Measurements from ENCODE around the gene MCF2L2.
"Not testable (repeated sequence)": the region's sequence is repeated elsewhere in the genome, so short reads cannot be mapped to it uniquely, and the experiment has no call there.

Gene MCF2L2

DNA sequence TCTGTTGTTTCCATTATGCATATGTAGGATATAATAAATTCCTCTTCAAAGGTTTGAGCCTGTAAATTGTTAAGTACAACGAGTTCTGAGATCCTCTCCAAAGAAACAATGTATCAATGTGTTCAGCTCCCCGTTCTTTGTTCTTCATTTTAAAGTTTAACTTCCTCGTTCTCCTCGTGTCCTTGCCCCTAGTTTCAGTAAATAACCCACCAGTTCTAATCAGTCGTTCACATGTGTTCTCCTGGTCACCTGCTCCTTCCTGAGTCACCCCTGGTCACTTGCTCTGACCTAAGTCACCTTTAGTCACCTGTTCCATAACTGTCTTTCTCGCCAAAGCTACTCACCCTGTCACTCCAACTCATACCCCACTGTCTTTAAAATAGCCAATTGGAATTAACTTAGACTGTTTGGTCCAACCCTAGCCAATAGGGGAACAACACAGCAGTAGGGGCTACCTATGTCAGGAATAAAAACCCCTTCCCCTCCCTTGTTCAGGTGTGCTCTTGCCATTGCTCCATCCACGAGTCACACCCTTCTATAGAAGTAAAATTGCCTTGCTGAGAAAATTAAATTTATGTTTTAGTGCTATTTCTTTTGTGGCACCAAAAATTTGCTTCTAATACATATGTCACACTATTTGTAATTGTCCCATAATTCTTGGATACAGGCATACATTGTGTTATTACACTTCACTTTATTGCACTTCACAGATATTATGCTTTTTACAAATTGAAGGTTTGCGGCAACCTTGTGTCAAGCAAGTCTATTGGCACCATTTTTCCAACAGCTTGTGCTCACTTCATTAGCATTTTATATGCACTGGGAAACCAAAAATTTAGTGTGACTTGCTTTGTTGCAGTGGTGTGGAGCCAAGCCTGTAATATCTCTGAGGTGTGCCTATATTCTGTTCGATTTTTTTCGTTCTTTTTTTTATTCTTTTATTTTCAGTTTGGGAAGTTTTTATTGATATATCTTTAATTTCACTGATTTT is 15.3 kb upstream of the MCF2L2 start:
- no peak for DNase-seq

DNA sequence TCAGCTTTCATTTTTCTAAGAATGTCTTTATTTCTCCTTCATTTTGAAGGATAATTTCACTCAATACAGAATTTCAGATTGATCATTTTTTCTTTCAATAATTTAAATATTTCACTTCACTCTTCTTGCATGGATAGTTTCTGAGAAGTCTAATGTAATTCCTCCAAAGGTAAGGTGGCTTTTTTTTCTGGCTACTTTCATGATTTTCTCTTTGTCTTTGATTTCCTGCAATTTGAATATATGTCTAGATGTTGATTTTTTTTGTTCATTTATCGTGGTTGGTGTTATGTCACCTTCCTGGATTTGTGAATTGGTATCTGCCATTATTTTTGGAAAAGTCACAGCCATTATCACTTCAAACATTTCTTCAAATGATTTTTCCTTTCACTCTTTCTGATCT is 14.6 kb upstream of the MCF2L2 start:
- DNase-seq = no peak

DNA sequence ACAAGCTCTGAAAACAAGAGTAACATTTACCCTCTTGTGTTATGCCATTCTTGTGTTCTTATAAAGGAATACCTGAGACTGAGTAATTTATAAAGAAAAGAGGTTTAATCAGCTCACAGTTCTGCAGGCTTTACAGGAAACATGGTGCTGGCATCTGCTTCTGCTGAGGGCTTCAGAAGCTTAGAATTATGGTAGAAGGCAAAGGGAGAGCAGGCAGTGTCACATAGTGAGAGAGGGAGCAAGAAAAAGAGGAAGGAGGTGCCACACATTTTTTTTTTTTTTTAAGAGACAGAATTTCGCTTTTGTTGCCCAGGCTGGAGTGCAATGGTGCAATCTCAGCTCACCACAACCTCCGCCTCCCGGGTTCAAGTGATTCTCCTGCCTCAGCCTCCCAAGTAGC is 12.1 kb upstream of the MCF2L2 start:
- DNase-seq = not testable (repeated sequence)

DNA sequence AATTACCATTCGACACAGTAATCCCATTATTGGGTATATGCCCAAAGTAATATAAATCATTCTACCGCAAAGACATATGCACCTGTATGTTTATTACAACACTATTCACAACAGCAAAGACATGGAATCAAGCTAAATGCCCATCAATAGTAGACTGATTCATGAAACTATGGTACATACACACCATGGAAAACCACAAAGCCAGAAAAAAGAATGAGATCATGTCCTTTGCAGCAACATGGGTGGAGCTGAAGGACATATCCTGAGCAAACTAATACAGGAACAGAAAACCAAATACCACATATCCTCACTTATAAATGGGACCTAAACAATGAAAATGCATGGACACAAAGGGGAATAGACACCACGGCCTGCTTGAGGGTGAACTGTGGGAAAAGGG is 11.1 kb upstream of the MCF2L2 start:
- no peak for DNase-seq

DNA sequence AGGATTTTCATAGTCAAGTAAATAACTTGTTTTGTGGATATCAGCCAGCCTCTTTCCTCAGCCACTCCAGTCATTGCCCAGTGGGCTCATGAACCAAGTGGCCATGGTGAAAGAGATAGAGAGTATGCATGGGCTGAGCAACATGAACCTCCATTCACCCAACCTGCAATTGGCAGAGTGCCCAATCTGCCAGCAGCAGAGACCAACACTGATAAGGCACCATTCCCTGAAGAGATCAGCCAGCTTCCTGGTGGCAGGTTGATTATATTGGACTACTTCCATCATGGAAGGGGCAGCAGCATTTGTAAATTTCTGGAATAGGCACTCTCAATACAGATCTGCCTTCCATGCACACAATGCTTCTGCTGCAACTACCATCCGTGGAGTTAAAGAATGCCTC is 10.3 kb upstream of the MCF2L2 start:
- DNase-seq = no peak

DNA sequence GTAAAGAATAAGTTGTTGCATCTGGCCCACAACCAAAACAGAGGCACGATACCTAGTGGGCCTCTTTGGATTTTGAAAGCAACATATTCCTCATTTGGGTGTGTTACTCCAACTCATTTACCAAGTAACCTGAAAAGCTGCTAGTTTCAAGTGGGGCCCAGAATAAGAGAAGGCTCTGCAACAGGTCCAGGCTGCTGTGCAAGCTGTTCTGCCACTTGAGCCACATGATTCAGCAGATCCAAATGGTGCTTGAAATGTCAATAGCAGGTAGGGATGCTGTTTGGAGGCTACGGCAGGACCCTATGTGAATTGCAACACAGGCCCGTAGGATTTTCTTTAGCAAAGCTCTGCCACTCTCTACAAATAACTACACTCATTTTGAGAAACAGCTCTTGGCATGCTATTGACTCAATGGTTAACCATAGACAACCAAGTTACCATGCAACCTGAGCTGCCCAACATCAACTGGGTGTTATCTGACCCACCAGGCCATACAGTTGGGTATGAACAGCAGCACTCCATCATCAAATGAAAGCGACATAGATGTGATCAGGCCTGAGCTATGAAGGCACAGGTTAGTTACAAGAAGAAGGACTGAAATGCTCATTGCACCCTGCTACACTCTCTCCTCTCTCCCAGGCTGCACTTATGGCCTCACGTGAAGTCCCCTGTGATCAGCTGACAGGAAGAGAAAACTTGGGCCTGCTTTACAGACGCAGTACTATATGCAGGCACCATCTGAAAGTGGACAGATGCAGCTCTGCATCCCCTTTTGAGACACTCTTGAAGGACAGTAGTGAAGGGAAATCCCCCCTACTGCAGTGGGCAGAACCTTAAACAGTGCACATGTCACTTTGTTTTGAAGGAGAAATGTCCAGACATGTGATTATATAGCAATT is 9.5 kb upstream of the MCF2L2 start:
- DNase-seq = no peak

DNA sequence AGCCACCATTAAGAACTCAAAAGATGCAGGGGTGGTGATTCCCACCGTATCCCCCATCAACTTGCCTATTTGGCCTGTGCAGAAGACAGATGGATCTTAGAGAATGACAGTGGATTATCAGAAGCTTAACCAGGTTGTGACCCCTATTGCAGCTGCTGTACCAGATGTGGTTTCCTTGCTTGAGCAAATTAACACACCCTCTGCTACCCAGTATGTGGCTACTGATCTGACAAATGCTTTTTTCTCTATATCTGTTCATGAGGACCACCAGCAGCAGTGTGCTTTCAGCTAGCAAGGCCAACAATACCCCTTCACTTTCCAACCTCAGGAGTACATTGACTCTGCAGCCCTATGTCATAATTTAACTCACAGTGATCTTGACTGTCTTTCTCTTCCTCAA is 8.6 kb upstream of the MCF2L2 start:
- DNase-seq = no peak

DNA sequence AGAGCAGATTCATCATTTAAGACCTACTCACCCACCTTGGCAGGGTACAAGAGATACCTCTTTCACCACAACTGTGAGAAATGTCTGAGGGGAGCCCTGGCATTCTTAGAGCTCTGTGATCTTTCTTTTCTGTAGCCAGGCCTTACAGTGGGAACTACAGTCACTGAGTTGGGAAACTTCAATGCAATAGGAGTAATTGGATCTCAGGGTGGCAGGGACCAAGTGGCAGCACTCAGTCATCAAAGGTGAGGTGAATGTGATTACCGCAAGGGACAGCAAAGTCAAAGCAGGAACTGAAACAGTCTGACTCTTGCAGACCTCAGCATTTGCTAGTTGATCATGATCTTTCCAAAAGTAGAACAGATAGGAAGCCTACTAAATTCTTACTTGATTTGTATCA is 7.2 kb upstream of the MCF2L2 start:
- DNase-seq = no peak

DNA sequence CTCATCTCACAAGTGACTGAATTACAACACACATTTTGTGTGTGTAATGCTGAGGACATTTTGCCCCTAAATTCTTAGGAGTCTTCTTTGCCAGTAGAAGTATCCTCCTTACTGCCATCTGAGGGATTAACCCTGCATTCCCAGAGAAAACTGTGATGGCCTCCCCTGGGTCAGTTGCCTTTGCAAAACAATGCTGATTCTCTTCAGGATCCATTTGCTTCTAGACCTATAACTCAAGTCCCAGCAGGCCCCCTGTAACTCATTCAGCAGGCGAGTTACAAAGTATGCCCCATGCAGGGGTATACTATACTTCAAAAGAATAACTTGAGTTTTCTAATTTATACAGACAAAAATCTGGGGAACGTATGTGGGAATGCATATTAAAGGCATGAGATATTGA is 6.6 kb upstream of the MCF2L2 start:
- DNase-seq = no peak

DNA sequence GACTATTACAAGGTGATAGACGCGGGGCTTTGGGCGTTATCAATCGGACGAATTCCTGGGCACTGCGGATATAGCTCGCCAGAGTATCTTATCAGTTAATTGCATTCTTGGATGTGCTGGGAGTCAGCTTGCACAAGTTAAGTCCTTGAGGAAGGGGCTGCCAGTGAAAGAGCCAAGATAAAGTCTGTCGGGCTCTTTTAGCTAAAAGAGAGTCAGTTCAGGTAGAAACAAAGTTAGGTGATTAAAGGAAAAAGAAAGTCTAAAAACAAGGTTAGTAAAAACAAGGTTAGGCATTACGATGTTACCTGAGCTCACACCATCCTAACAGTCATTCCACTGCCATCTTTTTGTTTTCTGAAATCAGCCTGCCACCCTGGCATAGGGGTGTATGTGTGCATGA is 6.1 kb upstream of the MCF2L2 start:
- DNase-seq = no peak

DNA sequence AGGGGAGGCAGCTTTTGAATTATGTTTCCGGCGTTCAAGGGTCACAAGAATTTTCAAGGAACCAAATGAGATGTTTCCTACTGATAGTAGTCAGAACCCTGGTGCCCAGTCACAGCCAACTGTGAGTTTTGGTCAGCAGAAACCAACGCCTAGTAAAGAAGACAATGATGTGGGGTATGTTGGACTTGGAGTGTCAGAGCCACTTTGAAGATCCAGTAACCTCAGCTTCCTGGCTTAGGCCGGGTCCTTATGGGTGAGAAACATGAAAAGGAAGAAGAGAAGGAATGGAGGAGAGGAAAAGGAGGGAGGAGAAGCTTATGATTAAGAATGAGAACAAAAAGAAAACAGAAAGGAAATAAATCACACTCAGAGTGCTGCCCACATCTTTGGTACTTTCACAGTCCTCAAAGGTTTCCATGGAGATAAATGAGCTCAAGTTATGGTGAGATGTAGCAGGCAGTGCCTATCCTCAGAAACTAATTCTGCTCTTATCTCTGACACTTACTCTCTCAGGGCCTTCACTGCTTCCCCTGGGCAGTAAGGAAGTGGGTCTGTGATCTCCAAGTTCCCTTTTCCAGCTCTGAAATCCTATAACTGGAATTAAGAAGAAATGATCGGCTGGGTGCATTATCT is 2.0 kb upstream of the MCF2L2 start:
- no peak for DNase-seq

DNA sequence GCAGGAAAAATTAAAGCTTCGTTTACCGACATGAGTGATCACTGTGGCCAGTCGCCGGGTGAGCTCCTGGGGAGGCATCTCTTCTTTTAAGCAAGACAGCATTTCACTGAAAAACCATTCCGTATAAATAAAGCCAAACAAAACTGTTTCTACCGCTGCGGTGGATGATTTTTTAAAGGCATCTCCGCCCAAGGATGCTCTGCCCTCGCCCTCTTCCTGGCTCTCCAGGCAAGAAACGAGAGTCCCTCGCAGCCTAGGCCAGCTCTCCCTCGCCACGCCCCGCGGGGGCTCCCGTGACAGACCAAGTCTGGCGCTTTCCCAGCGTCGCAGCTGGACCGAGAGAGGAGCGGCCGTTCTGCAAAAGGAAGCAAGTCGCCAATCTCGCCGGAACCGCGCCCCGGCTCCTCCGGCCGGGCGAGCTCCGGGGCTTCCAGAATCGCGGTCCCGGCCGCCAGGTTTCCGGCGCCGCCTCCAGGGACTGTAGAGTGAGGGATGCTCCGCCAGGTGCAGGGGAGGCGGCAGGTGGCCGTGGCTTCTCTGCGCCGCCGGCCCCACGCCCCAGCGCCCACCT is 458 bp downstream of the MCF2L2 start:
- DNase-seq = peak in 1 of 2 experiments; percentile 38

DNA sequence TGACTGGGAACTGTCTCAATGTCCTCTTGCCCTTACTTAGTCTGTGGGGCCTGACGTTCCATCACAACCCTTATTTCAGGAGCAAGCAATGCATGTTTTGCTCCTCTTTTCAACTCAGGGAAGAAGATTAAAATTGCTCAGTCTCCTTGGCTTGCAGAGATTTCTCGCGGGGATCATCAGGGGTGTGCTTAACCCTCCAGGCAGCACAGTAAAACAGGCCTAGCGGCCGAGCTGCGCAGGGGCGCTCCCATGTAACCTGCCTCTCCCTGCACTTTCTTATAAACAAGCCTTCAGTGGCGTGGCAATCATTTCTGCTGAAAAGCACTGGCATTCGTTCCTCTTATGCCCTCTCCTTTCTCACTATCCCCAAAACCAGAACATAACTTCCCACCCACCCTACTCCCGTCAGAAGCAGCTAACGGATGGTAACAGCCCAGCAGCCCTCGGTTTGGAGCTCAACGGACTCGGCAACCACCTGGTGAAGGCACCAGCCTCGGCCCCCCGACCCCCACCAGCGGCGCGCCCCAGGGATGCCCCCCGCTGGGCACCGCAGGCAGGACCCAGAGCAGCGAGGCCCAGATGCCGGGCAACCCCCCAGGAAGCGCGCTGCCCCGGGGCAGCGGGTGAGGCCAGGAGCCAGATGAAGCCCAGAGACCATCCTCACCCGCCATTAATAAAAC is 1.1 kb downstream of the MCF2L2 start:
- no peak for DNase-seq

DNA sequence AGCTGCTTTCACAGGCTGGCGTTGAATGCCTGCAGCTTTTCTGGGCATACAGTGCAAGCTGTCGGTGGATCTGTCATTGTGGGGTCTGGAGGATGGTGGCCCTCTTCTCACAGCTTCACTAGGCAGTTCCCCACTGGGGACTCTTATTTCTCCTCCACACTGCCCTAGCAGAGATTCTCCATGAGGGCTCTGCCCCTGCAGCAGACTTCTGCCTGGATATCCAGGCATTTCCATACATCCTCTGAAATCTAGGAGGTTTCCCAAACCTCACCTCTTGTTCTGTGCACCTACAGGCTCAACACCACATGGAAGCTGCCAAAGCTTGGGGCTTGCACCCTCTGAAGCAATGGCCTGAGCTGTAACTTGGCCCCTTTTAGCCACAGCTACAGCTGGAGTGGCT is 9.6 kb downstream of the MCF2L2 start:
- DNase-seq = not testable (repeated sequence)

DNA sequence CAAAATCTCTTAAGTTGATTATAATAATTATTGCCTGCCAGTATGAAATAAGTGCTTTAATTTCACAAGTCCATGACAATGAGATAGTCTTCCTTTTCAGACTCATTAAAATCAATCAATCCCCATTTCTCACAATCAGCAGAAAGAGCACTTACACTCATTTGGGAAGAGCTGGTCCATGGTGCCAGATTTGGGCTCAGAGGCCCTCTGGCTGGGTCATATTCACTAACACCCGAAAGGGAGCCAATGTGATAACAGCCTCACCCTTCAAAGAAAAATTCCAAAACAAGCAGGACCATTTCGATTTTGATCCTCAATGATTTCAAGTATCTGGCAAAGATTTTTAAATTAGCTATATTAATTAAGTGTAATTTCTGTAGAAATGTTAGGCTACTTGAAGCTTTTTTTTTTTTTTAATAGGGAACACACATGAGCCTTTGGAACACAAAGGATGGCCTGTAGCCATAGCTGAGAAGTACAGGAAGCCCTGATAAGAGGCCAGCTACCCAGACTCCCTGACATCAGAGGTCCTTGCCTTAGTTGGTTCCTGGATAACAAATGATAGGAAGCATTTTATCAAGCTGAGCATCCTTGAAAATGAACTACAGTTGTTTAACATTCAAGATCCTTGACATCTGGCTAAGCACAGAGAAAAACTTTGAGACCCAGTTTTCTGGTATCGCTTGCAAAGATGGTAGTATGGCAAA is 17.1 kb downstream of the MCF2L2 start:
- no peak for DNase-seq

DNA sequence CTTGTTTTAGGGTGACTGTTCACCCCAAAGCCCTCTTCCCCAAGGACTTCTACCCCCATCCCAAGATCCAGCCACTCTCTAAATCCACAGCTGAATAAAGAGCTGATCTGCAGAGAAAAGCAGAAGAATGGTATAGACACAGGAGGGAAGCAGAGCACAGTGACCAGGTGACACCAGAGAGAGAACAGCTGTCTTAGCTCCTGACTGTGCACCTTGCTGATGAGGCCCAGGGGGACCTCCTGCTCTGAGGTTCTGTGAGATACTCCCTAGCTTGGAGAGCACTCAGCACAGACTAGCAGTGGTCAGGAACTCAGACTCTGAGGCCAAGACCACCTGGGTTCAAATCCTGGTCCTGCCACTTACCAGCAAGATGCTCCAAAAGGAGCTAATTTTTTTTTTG is 17.7 kb downstream of the MCF2L2 start:
- no peak for DNase-seq

DNA sequence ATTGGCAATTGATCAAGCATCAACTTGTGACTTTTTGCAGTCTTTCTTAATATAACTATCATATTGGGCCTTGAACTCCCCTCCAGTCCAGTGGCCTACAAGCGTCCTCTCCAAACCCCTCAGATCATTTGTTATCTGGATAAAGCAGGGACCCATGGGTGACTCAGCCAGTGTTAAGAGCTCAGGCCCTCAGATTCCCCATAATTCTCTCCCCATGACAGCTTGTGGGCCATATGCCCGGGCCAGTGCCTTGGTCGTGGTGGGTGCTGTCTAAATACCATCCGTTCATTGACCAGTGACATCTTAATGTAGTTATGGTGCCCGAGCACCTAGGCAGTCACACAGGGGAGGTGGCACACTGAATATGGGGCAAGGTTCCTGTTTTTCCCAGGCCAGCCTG is 18.1 kb downstream of the MCF2L2 start:
- DNase-seq = no peak

DNA sequence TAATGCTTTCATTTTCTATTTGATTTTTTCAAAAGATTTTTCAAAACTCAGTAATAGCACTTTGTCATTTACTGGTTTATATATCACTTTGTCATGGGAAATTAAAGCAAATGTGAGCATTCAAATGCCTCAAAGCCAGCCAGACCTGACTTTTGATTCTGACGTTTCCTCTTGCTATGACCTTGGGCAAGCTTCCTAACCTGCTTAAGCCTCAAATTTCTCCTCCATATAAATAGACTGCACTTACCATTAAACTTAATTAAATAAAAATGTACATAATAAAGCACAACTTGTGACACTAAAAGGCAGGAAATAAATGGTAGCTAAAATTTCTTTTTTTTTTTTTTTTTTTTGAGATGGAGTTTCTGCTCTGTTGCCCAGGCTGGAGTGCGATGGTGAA is 19.2 kb downstream of the MCF2L2 start:
- DNase-seq = no peak

DNA sequence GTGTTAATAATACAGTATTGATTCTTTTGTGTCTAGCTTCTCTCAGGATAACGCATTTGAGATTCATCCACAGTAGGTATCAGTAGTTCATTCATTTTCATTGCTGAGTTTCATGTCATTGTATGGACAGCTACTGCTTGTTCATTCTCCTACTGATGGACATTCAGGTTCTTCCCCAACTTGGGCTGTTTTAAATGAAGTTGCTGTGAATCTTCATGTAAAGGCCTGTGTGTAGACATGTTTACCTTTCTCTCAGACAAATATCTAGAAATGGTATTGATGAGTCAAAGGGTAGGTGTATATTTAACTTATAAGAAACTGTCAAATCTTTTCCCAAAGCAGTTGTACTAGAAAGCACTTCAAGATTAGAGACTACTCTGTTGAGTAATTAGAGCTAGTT is 26.7 kb downstream of the MCF2L2 start:
- DNase-seq = no peak

DNA sequence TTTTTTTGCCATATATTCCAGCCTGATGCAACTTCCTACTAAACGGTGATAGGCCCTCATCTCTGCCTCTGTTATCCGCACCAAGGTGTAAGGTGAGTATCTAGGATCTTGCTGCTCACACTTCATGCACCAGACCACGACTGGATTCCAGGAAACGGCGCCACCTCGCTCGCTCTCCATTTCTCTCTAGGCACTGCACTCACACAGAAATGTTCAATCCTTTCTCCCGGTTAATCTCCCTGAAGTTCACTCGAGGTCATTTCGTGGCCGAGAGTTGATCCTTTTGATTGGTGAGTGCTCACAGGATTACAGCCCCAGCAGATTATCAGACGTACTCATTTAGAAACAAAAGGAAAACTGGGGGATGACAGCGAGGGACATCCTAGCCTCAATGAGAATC is 28.1 kb downstream of the MCF2L2 start:
- DNase-seq = no peak

DNA sequence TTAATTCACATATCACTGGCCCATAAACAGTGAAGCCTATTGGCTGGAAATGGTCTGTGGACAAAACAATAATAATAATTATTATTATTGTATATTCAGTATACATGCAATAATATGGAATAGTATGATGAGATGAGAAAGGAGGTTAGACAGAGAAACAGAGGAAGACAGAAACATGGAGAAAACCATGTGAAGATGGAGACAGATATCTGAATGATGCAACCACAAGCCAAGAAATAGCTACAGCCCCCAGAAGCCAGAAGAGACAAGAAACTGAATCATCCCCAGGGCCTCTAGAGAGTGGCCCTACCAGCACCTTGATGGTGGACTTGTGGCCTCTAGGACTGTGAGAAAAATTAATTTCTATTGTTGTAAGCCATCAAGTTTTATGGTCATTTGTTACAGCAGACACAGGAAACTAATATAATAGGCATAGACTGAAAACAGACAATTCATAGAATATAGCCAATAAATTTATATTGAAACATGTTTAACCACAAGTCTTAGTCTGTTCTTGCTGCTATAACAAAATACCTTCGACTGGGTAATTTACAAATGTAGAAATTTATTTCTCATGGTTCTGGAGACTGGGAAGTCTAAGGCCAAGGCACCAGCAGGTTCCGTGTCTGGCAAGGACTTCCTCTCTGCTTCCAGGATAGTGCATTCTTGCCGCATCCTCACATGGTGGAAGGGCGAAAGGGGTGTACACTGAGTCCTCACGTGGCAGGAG is 31.6 kb downstream of the MCF2L2 start:
- no peak for DNase-seq

All from SW 1271 (cell line).